ENCODE data around the gene CCR7. TPM values are rescaled to one million over a fixed set of nuclear protein-coding genes. Genes with fewer than 3 reads are reported as not detected.

The CCR7 gene
- total and polyA plus RNA-seq, 2 donors from 2014 or later = 0.17 to 7.1 TPM

- H3K9me3 ChIP-seq (ENCODE audit: control insufficient read depth in 2 of 3, insufficient read depth in 1 of 3, low read length in 3 of 3) = no peaks in the 10 kb centered on the region
- H3K4me3 ChIP-seq (ENCODE audit: low read length in 3 of 3) = peak overlapping the region in 2 of 3 donors; percentile 58
- TF ChIP-seq CTCF (IDR thresholded peaks at IDR 0.05; ENCODE audit: borderline replicate concordance, extremely low read depth, insufficient read depth) = no peak
- H3K27ac ChIP-seq (ENCODE audit: low read depth in 2 of 2, low read length in 2 of 2) = no peak overlapping the region
- intact Hi-C loops (cut with DNase I) = no loop called here
- H3K4me1 ChIP-seq (ENCODE audit: control insufficient read depth in 2 of 3, insufficient read depth in 2 of 3, low read depth in 1 of 3, low read length in 3 of 3) = peaks cover 0 to 23% (median 14%) of the 10 kb centered on the region in 3 donors
- FAIRE-seq (no peak), DNase-seq (no peak)
- H3K36me3 ChIP-seq (ENCODE audit: control insufficient read depth in 2 of 3, insufficient read depth in 3 of 3, low read length in 3 of 3) = no peaks in the 10 kb centered on the region
- H3K9ac ChIP-seq (ENCODE audit: low read length in 3 of 3) = peak overlapping the region in 1 of 3 donors; percentile 78
- H3K27me3 ChIP-seq (ENCODE audit: control insufficient read depth, insufficient read depth, low read length) = no peaks in the 10 kb centered on the region
Observed at GRCh38 chr17:40561294-40561870, 3.9 kb downstream of the CCR7 start.

GRCh38 chr17:40560592-40561293, 4.5 kb downstream of the CCR7 start:
- Histone ChIP-seq H3K36me3 (ENCODE audit: control insufficient read depth in 2 of 3, insufficient read depth in 3 of 3, low read length in 3 of 3) (no peaks in the 10 kb centered on the region), H3K4me3 (ENCODE audit: low read length in 3 of 3) (peak overlapping the region; percentile 21 to 58 (median 58)), H3K27me3 (ENCODE audit: control insufficient read depth, insufficient read depth, low read length) (no peaks in the 10 kb centered on the region), H3K4me1 (ENCODE audit: control insufficient read depth in 2 of 3, insufficient read depth in 2 of 3, low read depth in 1 of 3, low read length in 3 of 3) (peaks cover 0 to 23% (median 14%) of the 10 kb centered on the region in 3 donors), H3K9ac (ENCODE audit: low read length in 3 of 3) (peak overlapping the region in 2 of 3 donors; percentile 39 to 78), H3K27ac (ENCODE audit: low read depth in 2 of 2, low read length in 2 of 2) (peak overlapping the region; percentile 56 to 73), H3K9me3 (ENCODE audit: control insufficient read depth in 2 of 3, insufficient read depth in 1 of 3, low read length in 3 of 3) (no peaks in the 10 kb centered on the region)
- no peak for FAIRE-seq
- intact Hi-C loops (cut with DNase I) = no loop called here
- peak in 4 of 5 donors; percentile 28 to 85 (median 69) for DNase-seq
- TF ChIP-seq CTCF (IDR thresholded peaks at IDR 0.05; ENCODE audit: borderline replicate concordance, extremely low read depth, insufficient read depth) = no peak

- DNase-seq (peak; percentile 94 to 96 (median 95)), FAIRE-seq (no peak)
- intact Hi-C loops (cut with DNase I) = no loop called here
- Histone ChIP-seq H3K4me3 (ENCODE audit: low read length in 3 of 3) (peak overlapping the region; percentile 21 to 58 (median 58)), H3K27me3 (ENCODE audit: control insufficient read depth, insufficient read depth, low read length) (no peaks in the 10 kb centered on the region), H3K9me3 (ENCODE audit: control insufficient read depth in 2 of 3, insufficient read depth in 1 of 3, low read length in 3 of 3) (no peaks in the 10 kb centered on the region), H3K9ac (ENCODE audit: low read length in 3 of 3) (peak overlapping the region in 2 of 3 donors; percentile 4 to 78), H3K4me1 (ENCODE audit: control insufficient read depth in 2 of 3, insufficient read depth in 2 of 3, low read depth in 1 of 3, low read length in 3 of 3) (peaks cover 0 to 24% (median 14%) of the 10 kb centered on the region in 3 donors), H3K36me3 (ENCODE audit: control insufficient read depth in 2 of 3, insufficient read depth in 3 of 3, low read length in 3 of 3) (no peaks in the 10 kb centered on the region), H3K27ac (ENCODE audit: low read depth in 2 of 2, low read length in 2 of 2) (peak overlapping the region; percentile 73 to 75)
- TF ChIP-seq CTCF (IDR thresholded peaks at IDR 0.05; ENCODE audit: borderline replicate concordance, extremely low read depth, insufficient read depth) = peak; percentile 99
Observed at GRCh38 chr17:40559954-40560591, 5.2 kb downstream of the CCR7 start.
